ENCODE results near the gene CX3CL1.
"Not testable (repeated sequence)": the region's sequence is repeated elsewhere in the genome, so short reads cannot be mapped to it uniquely, and the experiment has no call there.

DNA sequence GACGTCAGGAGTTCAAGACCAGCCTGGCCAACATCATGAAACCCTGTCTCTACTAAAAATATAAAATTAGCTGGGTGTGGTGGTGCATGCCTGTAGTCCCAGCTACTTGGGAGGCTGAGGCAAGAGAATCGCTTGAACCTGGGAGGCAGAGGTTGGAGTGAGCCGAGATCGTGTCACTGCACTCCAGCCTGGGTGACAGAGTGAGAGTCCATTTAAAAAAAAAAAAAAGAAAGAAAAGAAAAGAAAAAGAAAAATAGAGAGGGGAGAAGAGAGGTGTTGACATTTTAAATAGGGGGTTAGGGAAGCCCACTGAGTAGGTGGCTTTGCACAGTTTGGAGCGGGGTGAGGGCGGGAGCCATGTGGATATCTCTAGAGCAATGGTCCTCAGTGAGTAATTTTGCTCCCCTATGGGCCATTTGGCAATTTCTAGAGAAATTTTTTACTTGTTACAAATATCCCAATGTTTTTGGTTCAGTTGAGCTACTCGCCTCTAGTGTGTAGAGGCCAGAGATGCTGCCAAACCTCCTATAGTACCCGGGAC is 2.7 kb downstream of the CX3CL1 start:
- TF ChIP-seq CTCF (conservative IDR thresholded peaks at IDR 0.05; ENCODE audit: low read length); EZH2phosphoT487 (IDR thresholded peaks at IDR 0.05; ENCODE audit: borderline replicate concordance): not testable (repeated sequence)

Data from Loucy (cell line).